CD14-positive monocyte (primary cell): Measurements from ENCODE around the gene DCC. TPM values are rescaled to one million over a fixed set of nuclear protein-coding genes. Genes with fewer than 3 reads are reported as not detected.

ENCODE experiments used
- DNase-seq, 3 donors: peaks; one replicate each; pipeline ENCODE4 v3.0.0-alpha.2; 2011 to 2022
- H2AFZ ChIP-seq: 2 replicates; pipeline ENCODE4 v1.6.0; 2012; ENCODE audit warnings: mild to moderate bottlenecking, low read depth, low read length, inconsistent platforms; ENCODE audit not compliant: insufficient read depth, poor library complexity, severe bottlenecking
- H3K27ac ChIP-seq, 2 donors: 1 replicate in 1 of 2; 2 replicates in 1 of 2; pipeline ENCODE4 v1.5.1; 2012 to 2013; ENCODE audit warnings: low read length in 2 of 2, control low read depth in 1 of 2, inconsistent platforms in 1 of 2, low read depth in 1 of 2, mild to moderate bottlenecking in 1 of 2
- H3K27me3 ChIP-seq, 2 donors: one replicate each; pipeline versions ENCODE4 v1.6.0 to v1.6.1; 2011 to 2013; ENCODE audit warnings: low read length in 2 of 2; ENCODE audit not compliant: control insufficient read depth in 2 of 2, insufficient read depth in 2 of 2
- H3K36me3 ChIP-seq, 2 donors: replicated peaks in 1 of 2; 1 replicate in 1 of 2; 2 replicates in 1 of 2; pipeline versions ENCODE4 v1.5.1 to v1.6.1; 2012 to 2013; ENCODE audit warnings: low read length in 2 of 2, control low read depth in 1 of 2, inconsistent platforms in 1 of 2, mild to moderate bottlenecking in 1 of 2; ENCODE audit not compliant: insufficient read depth in 2 of 2, control insufficient read depth in 1 of 2
- H3K4me1 ChIP-seq, 2 donors: 1 replicate in 1 of 2; 2 replicates in 1 of 2; pipeline versions ENCODE4 v1.5.1 to v1.6.1; 2012 to 2013; ENCODE audit warnings: low read length in 2 of 2, control low read depth in 1 of 2, inconsistent platforms in 1 of 2, mild to moderate bottlenecking in 1 of 2, moderate library complexity in 1 of 2; ENCODE audit not compliant: insufficient read depth in 2 of 2, control insufficient read depth in 1 of 2
- H3K4me2 ChIP-seq: replicated peaks from 2 replicates; pipeline ENCODE3; 2012; ENCODE audit warnings: low read length, moderate library complexity, mild to moderate bottlenecking; ENCODE audit not compliant: poor library complexity, severe bottlenecking; ENCODE audit errors: extremely low read depth
- H3K4me3 ChIP-seq, 3 experiments: fragments of 200-600 bp in 1 of 3; sonication (generic) in 1 of 3; replicated peaks in 1 of 3; 1 replicate in 2 of 3; 2 replicates in 1 of 3; pipeline ENCODE4 v1.5.1; 2011 to 2013; ENCODE audit warnings: low read length in 3 of 3, mild to moderate bottlenecking in 3 of 3, control low read depth in 2 of 3, low read depth in 2 of 3, inconsistent platforms in 1 of 3, moderate library complexity in 1 of 3
- H3K79me2 ChIP-seq: 2 replicates; pipeline ENCODE4 v1.6.0; 2012; ENCODE audit warnings: mild to moderate bottlenecking, control low read depth, inconsistent platforms, low read length, moderate library complexity; ENCODE audit not compliant: insufficient read depth
- H3K9ac ChIP-seq: 2 replicates; pipeline ENCODE4 v1.6.0; 2017; ENCODE audit warnings: low read length, mild to moderate bottlenecking; ENCODE audit not compliant: insufficient read depth, poor library complexity, severe bottlenecking
- H3K9me3 ChIP-seq, 2 donors: replicated peaks in 1 of 2; 1 replicate in 1 of 2; 2 replicates in 1 of 2; pipeline versions ENCODE4 v1.5.1 to v1.6.1; 2012 to 2013; ENCODE audit warnings: low read length in 2 of 2, control low read depth in 1 of 2; ENCODE audit not compliant: control insufficient read depth in 1 of 2, insufficient read depth in 1 of 2
- H4K20me1 ChIP-seq: 2 replicates; pipeline ENCODE4 v1.6.0; 2012; ENCODE audit warnings: mild to moderate bottlenecking, low read length, control low read depth, moderate library complexity; ENCODE audit not compliant: insufficient read depth
- H3K27ac Mint-ChIP-seq, 7 donors: one replicate each; pipeline ENCODE4 v1.8.0; 2020; ENCODE audit warnings: mild to moderate bottlenecking in 7 of 7, mixed read lengths in 7 of 7, moderate library complexity in 6 of 7, inconsistent platforms in 2 of 7
- H3K27me3 Mint-ChIP-seq, 3 donors: one replicate each; pipeline ENCODE4 v1.8.0; 2021 to 2022; ENCODE audit warnings: low read depth in 3 of 3, mild to moderate bottlenecking in 3 of 3, mixed read lengths in 3 of 3, moderate library complexity in 3 of 3, inconsistent platforms in 1 of 3
- H3K36me3 Mint-ChIP-seq, 2 donors: one replicate each; pipeline ENCODE4 v1.8.0; 2020; ENCODE audit warnings: mixed read lengths in 2 of 2, inconsistent platforms in 1 of 2, mild to moderate bottlenecking in 1 of 2
- H3K4me1 Mint-ChIP-seq: one replicate; pipeline ENCODE4 v1.8.0; 2020; ENCODE audit warnings: mild to moderate bottlenecking, mixed read lengths
- H3K4me3 Mint-ChIP-seq, 2 donors: one replicate each; pipeline ENCODE4 v1.8.0; 2020; ENCODE audit warnings: mild to moderate bottlenecking in 2 of 2, mixed read lengths in 2 of 2, moderate library complexity in 1 of 2
- H3K9me3 Mint-ChIP-seq, 7 donors: one replicate each; pipeline ENCODE4 v1.8.0; 2020 to 2022; ENCODE audit warnings: mixed read lengths in 7 of 7, mild to moderate bottlenecking in 6 of 7, moderate library complexity in 6 of 7, inconsistent platforms in 2 of 7
- WGBS: methylation state at CpG from one replicate; pipeline ENCODE4 v1.1.5; 2013; ENCODE audit warnings: missing lambda C conversion rate; ENCODE audit not compliant: insufficient coverage; 5-methylcytosine and 5-hydroxymethylcytosine counted together
- intact Hi-C, 2 donors: fragments of 100-400 bp; cut with micrococcal nuclease; formaldehyde crosslinking; loops; one replicate each; pipeline versions ENCODE4 v1.15.0 to v1.15.1; 2023
- polyA plus RNA-seq, 3 donors: library from polyadenylated mRNA; depleted of rRNA in 1 of 3; unstranded in 2 of 3; stranded (reverse) in 1 of 3; fragments of 300-500 nt in 2 of 3; fragments of >200 nt in 1 of 3; fragmentation: Illumina TruSeq in 2 of 3; gene quantifications; 1 replicate in 2 of 3; 2 replicates in 1 of 3; pipeline ENCODE4 v1.2.3, GENCODE V29; 2012 to 2021
- TF ChIP-seq, protein P1 (sequence below): fragments of 200-600 bp; IDR thresholded peaks from one replicate; pipeline ENCODE4 v1.8.0; 2022; ENCODE audit warnings: antibody characterized with exemption, mild to moderate bottlenecking

DCC gene
- polyA plus RNA-seq, 3 donors, result not detected

DNA sequence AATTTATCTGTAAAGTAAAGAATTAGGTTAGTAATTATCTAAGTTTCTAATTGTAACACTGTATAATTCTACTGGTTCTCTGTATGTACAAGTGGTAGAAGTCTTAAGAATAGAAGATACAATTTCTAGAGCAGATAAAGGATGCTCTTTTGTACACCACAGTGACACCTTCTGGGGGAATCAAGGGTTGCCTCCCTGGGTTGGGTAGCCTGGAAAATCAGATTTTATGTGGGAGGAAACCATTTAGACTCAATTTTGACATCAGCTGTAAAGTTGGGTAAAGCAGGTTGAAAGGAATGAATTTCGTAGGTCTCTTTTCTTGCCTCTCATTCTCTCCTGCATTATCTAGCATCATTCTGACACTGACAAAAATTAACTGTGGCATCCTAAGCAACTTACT, 354.8 kb downstream of the DCC start:
- Histone ChIP-seq H3K4me2 (no peak overlapping the region), H3K36me3 (no peaks in the 10 kb centered on the region), H3K27ac (no peak overlapping the region), H3K9me3 (no peaks in the 10 kb centered on the region), H4K20me1 (no peaks in the 10 kb centered on the region), H3K4me3 (no peak overlapping the region), H3K9ac (no peak overlapping the region), H3K4me1 (no peaks in the 10 kb centered on the region), H3K27me3 (no peaks in the 10 kb centered on the region), H2AFZ (no peak overlapping the region), H3K79me2 (no peaks in the 10 kb centered on the region)
- peaks cover 0 to 3% (median 0%) of the 10 kb centered on the region in 7 donors for H3K9me3 Mint-ChIP-seq
- H3K27me3 Mint-ChIP-seq, result peaks cover 0 to 1% (median 0%) of the 10 kb centered on the region in 3 donors
- no peak overlapping the region for H3K27ac Mint-ChIP-seq
- DNase-seq, result no peak
- H3K4me3 Mint-ChIP-seq, result no peak overlapping the region
- TF ChIP-seq, protein P1, sequence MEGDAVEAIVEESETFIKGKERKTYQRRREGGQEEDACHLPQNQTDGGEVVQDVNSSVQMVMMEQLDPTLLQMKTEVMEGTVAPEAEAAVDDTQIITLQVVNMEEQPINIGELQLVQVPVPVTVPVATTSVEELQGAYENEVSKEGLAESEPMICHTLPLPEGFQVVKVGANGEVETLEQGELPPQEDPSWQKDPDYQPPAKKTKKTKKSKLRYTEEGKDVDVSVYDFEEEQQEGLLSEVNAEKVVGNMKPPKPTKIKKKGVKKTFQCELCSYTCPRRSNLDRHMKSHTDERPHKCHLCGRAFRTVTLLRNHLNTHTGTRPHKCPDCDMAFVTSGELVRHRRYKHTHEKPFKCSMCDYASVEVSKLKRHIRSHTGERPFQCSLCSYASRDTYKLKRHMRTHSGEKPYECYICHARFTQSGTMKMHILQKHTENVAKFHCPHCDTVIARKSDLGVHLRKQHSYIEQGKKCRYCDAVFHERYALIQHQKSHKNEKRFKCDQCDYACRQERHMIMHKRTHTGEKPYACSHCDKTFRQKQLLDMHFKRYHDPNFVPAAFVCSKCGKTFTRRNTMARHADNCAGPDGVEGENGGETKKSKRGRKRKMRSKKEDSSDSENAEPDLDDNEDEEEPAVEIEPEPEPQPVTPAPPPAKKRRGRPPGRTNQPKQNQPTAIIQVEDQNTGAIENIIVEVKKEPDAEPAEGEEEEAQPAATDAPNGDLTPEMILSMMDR, result no peak
- no CpG with 5 or more reads among the region's 1 CpG for WGBS
- H3K4me1 Mint-ChIP-seq, result no peaks in the 10 kb centered on the region
- intact Hi-C loops, result no loop called here
- H3K36me3 Mint-ChIP-seq, result no peaks in the 10 kb centered on the region

DNA sequence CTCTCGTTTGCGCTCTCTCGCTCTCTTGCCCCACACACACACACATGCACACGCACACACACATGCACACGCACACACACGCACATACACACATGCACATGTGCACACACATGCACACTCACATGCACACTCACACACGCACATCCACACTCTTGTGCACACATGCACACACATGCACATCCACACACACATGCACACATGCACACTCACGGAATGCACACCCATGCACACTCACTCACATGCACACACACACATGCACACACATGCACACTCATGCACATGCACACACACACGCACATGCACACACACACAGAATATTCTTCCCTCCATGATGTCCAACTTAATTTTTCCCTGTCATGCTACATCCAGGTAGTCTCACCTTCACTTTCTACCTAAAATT, 360.1 kb downstream of the DCC start:
- H3K27ac Mint-ChIP-seq, result no peak overlapping the region
- Histone ChIP-seq H3K9ac (no peak overlapping the region), H3K4me3 (no peak overlapping the region), H4K20me1 (no peaks in the 10 kb centered on the region), H3K4me1 (no peaks in the 10 kb centered on the region), H3K4me2 (no peak overlapping the region), H3K9me3 (no peaks in the 10 kb centered on the region), H2AFZ (no peak overlapping the region), H3K27me3 (no peaks in the 10 kb centered on the region), H3K36me3 (no peaks in the 10 kb centered on the region), H3K27ac (no peak overlapping the region), H3K79me2 (no peaks in the 10 kb centered on the region)
- no peak overlapping the region for H3K4me3 Mint-ChIP-seq
- WGBS, result 91% methylated on average over 6 of the region's 9 CpGs
- H3K36me3 Mint-ChIP-seq, result no peaks in the 10 kb centered on the region
- no peak for DNase-seq
- H3K4me1 Mint-ChIP-seq, result no peaks in the 10 kb centered on the region
- H3K9me3 Mint-ChIP-seq, result peaks cover 0 to 4% (median 2%) of the 10 kb centered on the region in 7 donors
- intact Hi-C loops, result no loop called here
- H3K27me3 Mint-ChIP-seq, result no peaks in the 10 kb centered on the region
- TF ChIP-seq, protein P1, result no peak
